Measurements from ENCODE around the gene WFDC9. TPM values are rescaled to one million over a fixed set of nuclear protein-coding genes. Genes with fewer than 3 reads are reported as not detected.

WFDC9 gene
- total and polyA plus RNA-seq, 2 of the 8 experiments (the other 6 are each of a cell fraction or from before 2014, with no cell fraction given) = not detected

- H3K27ac ChIP-seq (ENCODE audit: low read depth, low read length) = no peak overlapping the region
- no peak overlapping the region for H2AFZ ChIP-seq (ENCODE audit: low read length)
- DNase-seq (ENCODE audit: low read depth in 1 of 2, low spot score in 2 of 2) (no peak), FAIRE-seq (no peak)
- no peaks in the 10 kb centered on the region for H3K79me1 ChIP-seq (ENCODE audit: low read depth, low read length)
- H4K91ac ChIP-seq (replicated peaks; ENCODE audit: insufficient read length, low read length) = no peak overlapping the region
- H3K9me3 ChIP-seq (ENCODE audit: insufficient read depth in 2 of 2, low read depth in 1 of 2, low read length in 1 of 2) = peaks cover 4 to 9% of the 10 kb centered on the region in 2 experiments; a peak in 2 of 4 replicates
- no peak overlapping the region for H4K5ac ChIP-seq (ENCODE audit: insufficient read length, low read depth, low read length)
- no peak overlapping the region for H2BK15ac ChIP-seq (ENCODE audit: low read length)
- no peaks in the 10 kb centered on the region for H3K36me3 ChIP-seq (ENCODE audit: control insufficient read depth in 2 of 4, insufficient read depth in 4 of 4, low read length in 3 of 4)
- H2BK120ac ChIP-seq (replicated peaks; ENCODE audit: low read depth, low read length) = no peak overlapping the region
- no peak overlapping the region for H3K4me2 ChIP-seq (ENCODE audit: insufficient read depth in 1 of 2, low read depth in 2 of 2, low read length in 2 of 2)
- no peak overlapping the region for H3K9ac ChIP-seq (replicated peaks in 1 of 4; ENCODE audit: extremely low read depth in 1 of 4, low read depth in 3 of 4, low read length in 3 of 4)
- no peak overlapping the region for H3K14ac ChIP-seq (ENCODE audit: insufficient read length)
- H2BK5ac ChIP-seq (ENCODE audit: low read depth, low read length) = no peak overlapping the region
- 0 out of 2 replicates have a peak overlapping the region, but pooled peaks have one; percentile 18 for H2BK20ac ChIP-seq (ENCODE audit: low read length)
- H4K8ac ChIP-seq (ENCODE audit: extremely low read depth, insufficient read depth, low read length) = no peak overlapping the region
- no peak overlapping the region for H2BK12ac ChIP-seq (ENCODE audit: low read depth, low read length)
- H3K18ac ChIP-seq (ENCODE audit: extremely low read depth, low read length) = no peak overlapping the region
- H3K56ac ChIP-seq (replicated peaks; ENCODE audit: insufficient read length, low read depth, low read length) = no peak overlapping the region
- H3K27me3 ChIP-seq (replicated peaks in 1 of 4; ENCODE audit: control insufficient read depth in 3 of 4, extremely low read depth in 1 of 4, insufficient read depth in 3 of 4, low read length in 3 of 4) = no peaks in the 10 kb centered on the region
- H3K4me1 ChIP-seq (replicated peaks in 1 of 4; ENCODE audit: control insufficient read depth in 3 of 4, insufficient read depth in 4 of 4, low read length in 3 of 4) = peaks cover 0 to 3% (median 0%) of the 10 kb centered on the region in 4 experiments; a peak in 2 of 7 replicates
- no peak overlapping the region for H2AK5ac ChIP-seq (ENCODE audit: low read depth, low read length)
- 94% methylated on average over 1 of the region's 1 CpG; no CpG with 5 or more reads in 1 of the 2 experiments for WGBS, 2 experiments (ENCODE audit: extremely low coverage in 1 of 2, insufficient coverage in 1 of 2, insufficient read length in 1 of 2, insufficient replicate concordance in 2 of 2, low coverage in 1 of 2, low lambda C conversion rate in 2 of 2, missing lambda C conversion rate in 1 of 2)
- H3K79me2 ChIP-seq (ENCODE audit: control insufficient read depth in 1 of 2, insufficient read depth in 2 of 2, low read length in 2 of 2) = no peaks in the 10 kb centered on the region
- POLR2A ChIA-PET (ENCODE audit: partially characterized antibody) = no interaction called here
- no peak overlapping the region for H3K23ac ChIP-seq (ENCODE audit: insufficient read length)
- CTCF ChIA-PET (ENCODE audit: partially characterized antibody) = interaction anchor here (1.2 kb wide), 1 partner anchor 164 kb away, joined by 8 read pairs; no protein-coding TSS in a partner anchor
- H3K23me2 ChIP-seq (ENCODE audit: low read depth, low read length) = no peaks in the 10 kb centered on the region
- H3K4ac ChIP-seq (replicated peaks; ENCODE audit: insufficient read length, low read depth, low read length) = no peak overlapping the region
- H4K20me1 ChIP-seq (replicated peaks in 1 of 2; ENCODE audit: control insufficient read depth in 1 of 2, insufficient read depth in 2 of 2, low read length in 2 of 2) = no peaks in the 10 kb centered on the region
- H3K4me3 ChIP-seq (ENCODE audit: extremely low read depth in 1 of 4, insufficient read depth in 2 of 4, low read depth in 3 of 4, low read length in 4 of 4) = no peak overlapping the region
- TF ChIP-seq RAD21 (IDR thresholded peaks at IDR 0.05 in 1 of 2, conservative IDR thresholded peaks at IDR 0.05 in 1 of 2; ENCODE audit: low read depth in 2 of 2, low read length in 2 of 2) = no peak
- TF ChIP-seq E2F6 (IDR thresholded peaks at IDR 0.05) = no peak
- no peak for TF ChIP-seq MAX (IDR thresholded peaks at IDR 0.05)
- no peak for TF ChIP-seq RXRA (IDR thresholded peaks at IDR 0.05; ENCODE audit: insufficient read depth, low read depth, low read length)
- TF ChIP-seq GABPA (IDR thresholded peaks at IDR 0.05; ENCODE audit: borderline replicate concordance, insufficient read depth, low read length) = no peak
- TF ChIP-seq SIRT6 (IDR thresholded peaks at IDR 0.05; ENCODE audit: low read length) = no peak
- no peak for TF ChIP-seq YY1 (IDR thresholded peaks at IDR 0.05; ENCODE audit: low read depth, low read length)
- no peak for TF ChIP-seq CEBPB (IDR thresholded peaks at IDR 0.05; ENCODE audit: low read depth, low read length)
- no peak for TF ChIP-seq RBBP5 (IDR thresholded peaks at IDR 0.05; ENCODE audit: borderline replicate concordance, low read depth, low read length)
These were observed 23.3 kb downstream of the WFDC9 start for GRCh38 chr20:45607810-45608209.
